Fibroblast of the aortic adventitia (primary cell): Measurements from ENCODE around the gene KCTD20. TPM values are rescaled to one million over a fixed set of nuclear protein-coding genes. Genes with fewer than 3 reads are reported as not detected.

ENCODE experiments used
- DNase-seq: peaks from one replicate; pipeline ENCODE4 v3.0.0-alpha.2; 2010; ENCODE audit warnings: low read depth
- H3K4me3 ChIP-seq: 2 replicates; pipeline ENCODE4 v1.5.1; 2011; ENCODE audit warnings: low read depth, mild to moderate bottlenecking, control low read depth, low read length, moderate library complexity
- CTCF ChIP-seq: IDR thresholded peaks from 2 replicates; pipeline ENCODE4 v1.5.1; 2011; ENCODE audit warnings: mild to moderate bottlenecking, low read length, control low read depth, inconsistent platforms; ENCODE audit not compliant: insufficient read depth
- total RNA-seq: library from RNA; depleted of rRNA; stranded (reverse); fragments of >200 nt; gene quantifications from 2 replicates; pipeline ENCODE4 v1.2.3, GENCODE V29; 2012; ENCODE audit warnings: low replicate concordance

KCTD20 gene
- total RNA-seq, 1 donor: 48.6 TPM

- DNase-seq: peak; percentile 31
- H3K4me3 ChIP-seq: no peak overlapping the region
- no peak for TF ChIP-seq CTCF
These were observed 28.3 kb upstream of the KCTD20 start for GRCh38 chr6:36414481-36414880.

- H3K4me3 ChIP-seq: no peak overlapping the region
- no peak for DNase-seq
- TF ChIP-seq CTCF: no peak
These were observed 24.2 kb upstream of the KCTD20 start for GRCh38 chr6:36418558-36418957.

GRCh38 chr6:36419310-36419709 is 23.5 kb upstream of the KCTD20 start:
- no peak for DNase-seq
- no peak for TF ChIP-seq CTCF
- H3K4me3 ChIP-seq: no peak overlapping the region

- peak overlapping the region; percentile 76 for H3K4me3 ChIP-seq
- TF ChIP-seq CTCF: no peak
- no peak for DNase-seq
These were observed 20.1 kb upstream of the KCTD20 start for GRCh38 chr6:36422714-36423100.

- DNase-seq: peak; percentile 96
- peak overlapping the region; percentile 76 for H3K4me3 ChIP-seq
These were observed 19.5 kb upstream of the KCTD20 start for GRCh38 chr6:36423101-36423824.

GRCh38 chr6:36426622-36427021 is 16.2 kb upstream of the KCTD20 start:
- no peak for DNase-seq
- TF ChIP-seq CTCF: no peak
- no peak overlapping the region for H3K4me3 ChIP-seq

More at GRCh38 chr6:36423101-36423824, 19.5 kb upstream of the KCTD20 start:
- TF ChIP-seq CTCF: peak; percentile 65

- peak; percentile 22 for TF ChIP-seq CTCF
- no peak for DNase-seq
- no peak overlapping the region for H3K4me3 ChIP-seq
These were observed 13.9 kb upstream of the KCTD20 start for GRCh38 chr6:36428911-36429310.
